ENCODE measurements around the gene MRPL52.
"Not testable (repeated sequence)": the region's sequence is repeated elsewhere in the genome, so short reads cannot be mapped to it uniquely, and the experiment has no call there.

The MRPL52 gene

DNA sequence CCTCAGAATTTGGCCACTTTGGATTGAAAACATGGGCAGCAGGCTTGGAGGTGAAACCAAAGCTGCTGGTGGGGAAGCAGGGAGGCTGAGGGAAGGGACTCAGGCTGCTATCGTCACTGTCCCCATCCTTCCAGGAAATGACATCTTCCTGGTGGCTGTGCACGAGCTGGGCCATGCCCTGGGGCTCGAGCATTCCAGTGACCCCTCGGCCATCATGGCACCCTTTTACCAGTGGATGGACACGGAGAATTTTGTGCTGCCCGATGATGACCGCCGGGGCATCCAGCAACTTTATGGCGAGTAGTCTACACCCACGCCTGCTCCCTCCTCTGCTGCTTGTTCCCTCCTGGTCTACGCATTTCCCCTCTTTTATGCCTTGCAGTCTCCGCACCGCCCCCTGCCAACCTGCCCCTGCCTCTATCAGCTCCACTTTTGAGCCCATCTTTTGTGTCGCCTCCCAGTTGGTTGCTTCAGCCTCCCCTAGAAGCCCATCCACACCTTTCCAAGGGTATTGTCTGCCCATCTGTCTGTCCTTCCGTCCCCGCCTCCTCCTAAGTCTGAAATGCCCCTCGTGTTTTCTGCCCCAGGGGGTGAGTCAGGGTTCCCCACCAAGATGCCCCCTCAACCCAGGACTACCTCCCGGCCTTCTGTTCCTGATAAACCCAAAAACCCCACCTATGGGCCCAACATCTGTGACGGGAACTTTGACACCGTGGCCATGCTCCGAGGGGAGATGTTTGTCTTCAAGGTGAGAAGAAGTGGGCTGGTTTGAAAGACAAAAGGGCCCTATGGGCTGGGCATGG is 13.6 kb downstream of the MRPL52 start:
- Histone ChIP-seq H3K36me3 (ENCODE audit: control insufficient read depth, insufficient read depth, low read length) (peaks cover 14% of the 10 kb centered on the region), H3K9me3 (ENCODE audit: control insufficient read depth, insufficient read depth, low read length) (no peaks in the 10 kb centered on the region), H3K9ac (ENCODE audit: low read depth, low read length) (no peak overlapping the region), H3K27me3 (ENCODE audit: control insufficient read depth, insufficient read depth, low read length) (no peaks in the 10 kb centered on the region), H3K4me1 (ENCODE audit: control insufficient read depth, insufficient read depth, low read length) (peaks cover 15% of the 10 kb centered on the region), H3K4me3 (ENCODE audit: low read depth, low read length) (no peak overlapping the region)

- Histone ChIP-seq H3K4me3 (ENCODE audit: low read depth, low read length) (no peak overlapping the region), H3K4me1 (ENCODE audit: control insufficient read depth, insufficient read depth, low read length) (peaks cover 11% of the 10 kb centered on the region), H3K9ac (ENCODE audit: low read depth, low read length) (no peak overlapping the region), H3K9me3 (ENCODE audit: control insufficient read depth, insufficient read depth, low read length) (no peaks in the 10 kb centered on the region), H3K36me3 (ENCODE audit: control insufficient read depth, insufficient read depth, low read length) (peaks cover 14% of the 10 kb centered on the region), H3K27me3 (ENCODE audit: control insufficient read depth, insufficient read depth, low read length) (no peaks in the 10 kb centered on the region)
These were observed 14.8 kb downstream of the MRPL52 start for GRCh38 chr14:22844221-22845102.

DNA sequence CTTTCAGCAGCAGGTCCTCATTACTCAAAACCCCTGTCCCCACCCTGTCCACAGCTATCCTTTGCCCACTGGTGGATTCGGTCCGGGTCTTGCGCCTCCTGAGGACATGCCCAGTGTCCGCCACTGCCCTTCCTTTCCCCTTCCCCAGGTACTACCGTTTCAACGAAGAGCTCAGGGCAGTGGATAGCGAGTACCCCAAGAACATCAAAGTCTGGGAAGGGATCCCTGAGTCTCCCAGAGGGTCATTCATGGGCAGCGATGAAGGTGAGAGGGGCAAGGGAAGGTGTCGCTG is 15.4 kb downstream of the MRPL52 start:
- peaks cover 14% of the 10 kb centered on the region for H3K36me3 ChIP-seq (ENCODE audit: control insufficient read depth, insufficient read depth, low read length)

DNA sequence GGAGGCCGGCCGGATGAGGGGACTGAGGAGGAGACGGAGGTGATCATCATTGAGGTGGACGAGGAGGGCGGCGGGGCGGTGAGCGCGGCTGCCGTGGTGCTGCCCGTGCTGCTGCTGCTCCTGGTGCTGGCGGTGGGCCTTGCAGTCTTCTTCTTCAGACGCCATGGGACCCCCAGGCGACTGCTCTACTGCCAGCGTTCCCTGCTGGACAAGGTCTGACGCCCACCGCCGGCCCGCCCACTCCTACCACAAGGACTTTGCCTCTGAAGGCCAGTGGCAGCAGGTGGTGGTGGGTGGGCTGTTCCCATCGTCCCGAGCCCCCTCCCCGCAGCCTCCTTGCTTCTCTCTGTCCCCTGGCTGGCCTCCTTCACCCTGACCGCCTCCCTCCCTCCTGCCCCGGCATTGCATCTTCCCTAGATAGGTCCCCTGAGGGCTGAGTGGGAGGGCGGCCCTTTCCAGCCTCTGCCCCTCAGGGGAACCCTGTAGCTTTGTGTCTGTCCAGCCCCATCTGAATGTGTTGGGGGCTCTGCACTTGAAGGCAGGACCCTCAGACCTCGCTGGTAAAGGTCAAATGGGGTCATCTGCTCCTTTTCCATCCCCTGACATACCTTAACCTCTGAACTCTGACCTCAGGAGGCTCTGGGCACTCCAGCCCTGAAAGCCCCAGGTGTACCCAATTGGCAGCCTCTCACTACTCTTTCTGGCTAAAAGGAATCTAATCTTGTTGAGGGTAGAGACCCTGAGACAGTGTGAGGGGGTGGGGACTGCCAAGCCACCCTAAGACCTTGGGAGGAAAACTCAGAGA is 16.3 kb downstream of the MRPL52 start:
- peaks cover 14% of the 10 kb centered on the region for H3K36me3 ChIP-seq (ENCODE audit: control insufficient read depth, insufficient read depth, low read length)
- H3K9ac ChIP-seq (ENCODE audit: low read depth, low read length), result no peak overlapping the region
- no peak overlapping the region for H3K4me3 ChIP-seq (ENCODE audit: low read depth, low read length)
- H3K4me1 ChIP-seq (ENCODE audit: control insufficient read depth, insufficient read depth, low read length), result peaks cover 11% of the 10 kb centered on the region
- no peaks in the 10 kb centered on the region for H3K9me3 ChIP-seq (ENCODE audit: control insufficient read depth, insufficient read depth, low read length)
- H3K27me3 ChIP-seq (ENCODE audit: control insufficient read depth, insufficient read depth, low read length), result no peaks in the 10 kb centered on the region

More for the DNA sequence above, 15.4 kb downstream of the MRPL52 start:
- H3K27me3 ChIP-seq (ENCODE audit: control insufficient read depth, insufficient read depth, low read length), result no peaks in the 10 kb centered on the region
- H3K9ac ChIP-seq (ENCODE audit: low read depth, low read length), result no peak overlapping the region
- no peaks in the 10 kb centered on the region for H3K9me3 ChIP-seq (ENCODE audit: control insufficient read depth, insufficient read depth, low read length)
- H3K4me3 ChIP-seq (ENCODE audit: low read depth, low read length), result no peak overlapping the region
- H3K4me1 ChIP-seq (ENCODE audit: control insufficient read depth, insufficient read depth, low read length), result peaks cover 11% of the 10 kb centered on the region

GRCh38 chr14:22846811-22847307 is 17.2 kb downstream of the MRPL52 start:
- no peaks in the 10 kb centered on the region for H3K27me3 ChIP-seq (ENCODE audit: control insufficient read depth, insufficient read depth, low read length)
- H3K9me3 ChIP-seq (ENCODE audit: control insufficient read depth, insufficient read depth, low read length), result no peaks in the 10 kb centered on the region
- peaks cover 11% of the 10 kb centered on the region for H3K4me1 ChIP-seq (ENCODE audit: control insufficient read depth, insufficient read depth, low read length)
- no peak overlapping the region for H3K9ac ChIP-seq (ENCODE audit: low read depth, low read length)
- peaks cover 14% of the 10 kb centered on the region for H3K36me3 ChIP-seq (ENCODE audit: control insufficient read depth, insufficient read depth, low read length)
- no peak overlapping the region for H3K4me3 ChIP-seq (ENCODE audit: low read depth, low read length)

DNA sequence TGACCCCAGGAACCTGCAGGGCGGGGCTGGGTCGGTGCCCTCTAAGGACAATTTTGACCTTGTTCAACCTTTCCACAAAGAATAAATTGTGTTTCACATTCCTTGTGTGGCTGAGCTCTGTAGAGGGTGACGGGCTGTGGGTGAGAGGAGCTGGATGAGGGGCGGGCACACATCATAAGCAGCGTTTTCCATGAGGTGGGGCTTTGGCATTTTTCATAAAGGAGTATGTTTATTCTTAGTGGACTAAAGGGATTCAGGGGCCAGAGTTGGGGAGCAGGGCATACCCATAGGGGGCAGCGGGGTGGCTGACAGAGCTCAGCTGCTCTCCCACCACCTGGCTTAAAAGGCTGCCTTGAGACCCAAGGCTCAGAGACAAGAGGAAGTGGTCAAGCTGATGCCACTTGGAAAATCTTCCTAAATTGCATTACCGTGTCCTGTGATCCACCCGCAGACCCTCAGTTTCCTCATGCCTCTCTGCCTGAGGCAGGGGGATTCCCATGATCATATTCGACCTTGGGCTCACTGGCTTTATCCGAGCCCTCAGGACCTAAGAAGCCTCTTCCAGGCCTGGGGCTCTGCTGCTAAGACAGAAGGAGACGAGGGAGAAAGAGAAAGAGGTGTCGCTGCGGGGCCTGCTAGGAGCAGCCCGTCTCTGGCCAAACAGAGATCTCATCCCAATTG is 18.1 kb downstream of the MRPL52 start:
- H3K4me3 ChIP-seq (ENCODE audit: low read depth, low read length), result no peak overlapping the region
- peaks cover 12% of the 10 kb centered on the region for H3K4me1 ChIP-seq (ENCODE audit: control insufficient read depth, insufficient read depth, low read length)
- H3K27me3 ChIP-seq (ENCODE audit: control insufficient read depth, insufficient read depth, low read length), result no peaks in the 10 kb centered on the region
- peak overlapping the region; percentile 8 for H3K9ac ChIP-seq (ENCODE audit: low read depth, low read length)
- H3K9me3 ChIP-seq (ENCODE audit: control insufficient read depth, insufficient read depth, low read length), result no peaks in the 10 kb centered on the region
- peaks cover 14% of the 10 kb centered on the region for H3K36me3 ChIP-seq (ENCODE audit: control insufficient read depth, insufficient read depth, low read length)

DNA sequence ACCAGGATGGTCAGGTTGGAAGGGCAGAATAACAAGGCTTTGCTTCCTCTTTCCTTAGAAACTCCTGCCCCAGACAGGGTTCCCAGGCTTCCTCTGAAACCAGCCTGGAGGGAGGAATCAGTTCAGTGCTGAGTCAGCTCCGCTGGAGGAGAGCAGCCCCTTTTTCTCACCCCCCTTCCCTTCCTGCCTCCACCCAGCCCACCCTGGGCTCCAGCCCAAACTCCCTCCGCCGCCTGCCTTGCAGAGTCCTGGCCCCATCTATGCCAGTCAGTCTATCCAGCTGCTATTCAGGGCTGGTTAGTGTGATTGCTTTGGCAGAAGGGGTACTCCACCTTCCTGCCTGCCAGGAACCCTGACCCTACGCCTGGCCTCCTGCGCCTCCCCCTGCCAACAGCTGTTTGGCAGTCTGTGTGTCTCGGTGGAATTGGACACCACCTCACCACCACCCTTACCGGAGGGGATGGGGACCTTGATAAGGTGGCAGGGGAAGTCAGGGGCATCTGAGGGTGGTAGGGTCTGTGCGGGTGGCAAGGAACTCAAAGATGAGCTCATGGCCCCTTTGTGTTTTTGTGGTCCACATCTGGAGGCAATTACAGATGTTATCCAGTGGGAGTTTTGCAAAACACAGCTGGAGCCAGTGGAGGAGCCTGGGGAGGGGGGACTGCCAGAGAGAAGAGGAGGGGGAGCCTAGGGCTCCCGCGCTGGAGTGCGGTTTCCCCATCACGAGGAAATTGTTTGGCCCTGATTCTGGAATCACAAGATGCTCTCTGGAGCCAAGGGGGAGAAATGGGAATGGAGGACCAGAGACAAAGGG is 18.9 kb downstream of the MRPL52 start:
- H3K9ac ChIP-seq (ENCODE audit: low read depth, low read length), result no peak overlapping the region
- peaks cover 10% of the 10 kb centered on the region for H3K36me3 ChIP-seq (ENCODE audit: control insufficient read depth, insufficient read depth, low read length)
- no peaks in the 10 kb centered on the region for H3K9me3 ChIP-seq (ENCODE audit: control insufficient read depth, insufficient read depth, low read length)
- H3K4me1 ChIP-seq (ENCODE audit: control insufficient read depth, insufficient read depth, low read length), result peaks cover 13% of the 10 kb centered on the region
- H3K27me3 ChIP-seq (ENCODE audit: control insufficient read depth, insufficient read depth, low read length), result no peaks in the 10 kb centered on the region
- H3K4me3 ChIP-seq (ENCODE audit: low read depth, low read length), result no peak overlapping the region

DNA sequence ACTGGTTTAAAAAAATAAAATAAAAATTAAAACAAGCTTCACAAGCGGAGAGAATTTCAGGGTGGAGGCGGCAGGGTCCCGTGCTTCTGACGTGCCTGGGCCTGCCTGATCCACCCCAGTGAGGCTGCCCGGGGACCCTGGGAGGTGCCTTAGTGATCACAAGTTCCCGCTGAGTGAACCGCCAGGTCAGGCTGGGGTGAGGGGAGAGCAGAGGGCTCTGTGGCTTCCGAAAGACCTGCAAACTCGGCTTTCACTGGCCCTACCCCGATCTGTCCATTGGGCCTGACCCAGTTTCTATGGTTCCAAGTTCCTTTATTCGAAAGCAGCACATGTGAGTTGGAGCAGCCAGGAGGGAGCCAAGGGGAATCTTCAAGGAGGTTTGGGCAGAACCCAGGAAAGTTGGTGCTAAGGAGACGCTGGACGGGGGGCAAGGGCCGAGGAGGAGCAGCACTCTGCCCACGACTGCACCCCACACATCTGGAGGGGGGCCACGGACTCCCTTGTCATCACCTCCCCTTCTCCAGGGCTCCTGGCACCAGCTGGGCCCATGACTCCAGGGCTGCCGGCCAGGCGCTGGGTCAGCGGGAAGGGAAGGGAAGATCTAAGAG is 19.6 kb downstream of the MRPL52 start:
- Histone ChIP-seq H3K9me3 (ENCODE audit: control insufficient read depth, insufficient read depth, low read length) (no peaks in the 10 kb centered on the region), H3K27me3 (ENCODE audit: control insufficient read depth, insufficient read depth, low read length) (no peaks in the 10 kb centered on the region), H3K9ac (ENCODE audit: low read depth, low read length) (no peak overlapping the region), H3K36me3 (ENCODE audit: control insufficient read depth, insufficient read depth, low read length) (peaks cover 10% of the 10 kb centered on the region), H3K4me1 (ENCODE audit: control insufficient read depth, insufficient read depth, low read length) (peaks cover 13% of the 10 kb centered on the region), H3K4me3 (ENCODE audit: low read depth, low read length) (no peak overlapping the region)

GRCh38 chr14:22850944-22851764 is 21.5 kb downstream of the MRPL52 start:
- no peak overlapping the region for H3K9ac ChIP-seq (ENCODE audit: low read depth, low read length)
- no peaks in the 10 kb centered on the region for H3K36me3 ChIP-seq (ENCODE audit: control insufficient read depth, insufficient read depth, low read length)
- H3K4me1 ChIP-seq (ENCODE audit: control insufficient read depth, insufficient read depth, low read length), result peaks cover 13% of the 10 kb centered on the region
- H3K9me3 ChIP-seq (ENCODE audit: control insufficient read depth, insufficient read depth, low read length), result no peaks in the 10 kb centered on the region
- no peaks in the 10 kb centered on the region for H3K27me3 ChIP-seq (ENCODE audit: control insufficient read depth, insufficient read depth, low read length)
- H3K4me3 ChIP-seq (ENCODE audit: low read depth, low read length), result no peak overlapping the region

- H3K27me3 ChIP-seq (ENCODE audit: control insufficient read depth, insufficient read depth, low read length); H3K9me3 ChIP-seq (ENCODE audit: control insufficient read depth, insufficient read depth, low read length); H3K4me3 ChIP-seq (ENCODE audit: low read depth, low read length); H3K36me3 ChIP-seq (ENCODE audit: control insufficient read depth, insufficient read depth, low read length); H3K9ac ChIP-seq (ENCODE audit: low read depth, low read length): not testable (repeated sequence)
- peaks cover 13% of the 10 kb centered on the region for H3K4me1 ChIP-seq (ENCODE audit: control insufficient read depth, insufficient read depth, low read length)
These were observed 22.5 kb downstream of the MRPL52 start for GRCh38 chr14:22852178-22852577.

Measured in iPS-15b (cell line).